HG03520 (cell line): ENCODE measurements around the gene DDI1.

ENCODE experiments used
- ATAC-seq: cut with Tn5 transposase; IDR thresholded peaks from one replicate; pipeline ENCODE4 v1.9.1; 2021; ENCODE audit warnings: mild to moderate bottlenecking, moderate library complexity; ENCODE audit not compliant: unreplicated experiment

DDI1 gene

GRCh38 chr11:104036588-104036987 is at the start of gene DDI1:
TSS of gene DDI1 (plus strand) at chr11:104036640. CDS start at chr11:104036823, 183 bp downstream.
- ATAC-seq: no peak

- no peak for ATAC-seq
These were observed 48.5 kb upstream of the DDI1 start for GRCh38 chr11:103987629-103988594.

GRCh38 chr11:103988595-103988969 is 47.9 kb upstream of the DDI1 start:
- ATAC-seq: no peak

GRCh38 chr11:103993507-103993906 is 42.9 kb upstream of the DDI1 start:
- ATAC-seq: no peak

GRCh38 chr11:103994094-103994493 is 42.3 kb upstream of the DDI1 start:
- ATAC-seq: no peak

- ATAC-seq: no peak
These were observed 41.9 kb upstream of the DDI1 start for GRCh38 chr11:103994518-103994917.

- no peak for ATAC-seq
These were observed 40.5 kb upstream of the DDI1 start for GRCh38 chr11:103995896-103996295.

GRCh38 chr11:103997082-103997481 is 39.4 kb upstream of the DDI1 start:
- ATAC-seq: peak; percentile 80

- no peak for ATAC-seq
These were observed 37.5 kb upstream of the DDI1 start for GRCh38 chr11:103998826-103999508.

GRCh38 chr11:104000798-104001197 is 35.6 kb upstream of the DDI1 start:
- no peak for ATAC-seq

- no peak for ATAC-seq
These were observed 34.8 kb upstream of the DDI1 start for GRCh38 chr11:104001561-104002056.

- no peak for ATAC-seq
These were observed 32.9 kb upstream of the DDI1 start for GRCh38 chr11:104003491-104003890.

GRCh38 chr11:104005234-104005855 is 31.1 kb upstream of the DDI1 start:
- ATAC-seq: no peak

- ATAC-seq: no peak
These were observed 26.7 kb upstream of the DDI1 start for GRCh38 chr11:104009744-104010143.

- ATAC-seq: no peak
These were observed 25.4 kb upstream of the DDI1 start for GRCh38 chr11:104011044-104011443.

- ATAC-seq: peak; percentile 91
These were observed 20.6 kb upstream of the DDI1 start for GRCh38 chr11:104015649-104016415.

GRCh38 chr11:104024572-104024971 is 11.9 kb upstream of the DDI1 start:
- no peak for ATAC-seq

- ATAC-seq: no peak
These were observed 7.8 kb upstream of the DDI1 start for GRCh38 chr11:104028476-104029263.

- no peak for ATAC-seq
These were observed 3.3 kb upstream of the DDI1 start for GRCh38 chr11:104033134-104033533.

GRCh38 chr11:104033561-104033960 is 2.9 kb upstream of the DDI1 start:
- ATAC-seq: no peak
